ENCODE results near the gene ATRIP. TPM values are rescaled to one million over a fixed set of nuclear protein-coding genes. Genes with fewer than 3 reads are reported as not detected.

The ATRIP gene
- total and polyA plus RNA-seq, 8 donors, result 2.0 to 4.8 (median 3.0) TPM

DNA sequence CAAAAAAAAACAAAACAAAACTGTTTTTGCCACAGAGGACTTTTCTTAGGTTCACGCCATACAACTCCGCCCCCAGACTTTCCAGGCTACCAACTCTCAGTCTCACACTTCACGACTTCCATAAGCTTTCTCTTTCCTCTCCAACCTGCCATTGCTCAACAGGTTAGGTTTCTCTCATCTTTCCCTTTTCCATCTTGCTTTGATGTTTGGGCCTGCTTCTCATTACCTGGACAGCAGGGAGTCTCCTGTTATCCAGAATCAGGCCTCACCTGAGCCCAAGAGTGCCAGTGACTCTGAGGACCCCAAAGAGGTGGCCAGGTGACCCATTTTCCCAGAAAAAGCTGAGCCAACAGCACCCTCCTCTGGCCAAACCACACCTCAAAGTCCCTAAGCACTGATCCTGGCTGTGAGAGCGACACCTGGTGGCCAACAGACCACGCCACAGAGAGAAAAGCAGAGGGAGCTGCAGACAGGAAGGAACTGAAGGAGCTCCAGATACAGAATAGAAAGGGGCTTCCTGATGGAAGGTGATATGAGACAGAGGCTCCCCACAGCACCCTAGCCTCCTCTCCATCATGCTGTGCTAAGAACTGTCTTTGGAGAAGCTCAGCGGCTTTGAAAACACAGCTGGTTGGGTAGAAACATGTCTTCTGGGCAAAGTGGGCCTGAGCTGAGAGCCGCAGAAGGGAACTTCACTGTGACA, 10.6 kb upstream of the ATRIP start:
- TF ChIP-seq, protein P1, sequence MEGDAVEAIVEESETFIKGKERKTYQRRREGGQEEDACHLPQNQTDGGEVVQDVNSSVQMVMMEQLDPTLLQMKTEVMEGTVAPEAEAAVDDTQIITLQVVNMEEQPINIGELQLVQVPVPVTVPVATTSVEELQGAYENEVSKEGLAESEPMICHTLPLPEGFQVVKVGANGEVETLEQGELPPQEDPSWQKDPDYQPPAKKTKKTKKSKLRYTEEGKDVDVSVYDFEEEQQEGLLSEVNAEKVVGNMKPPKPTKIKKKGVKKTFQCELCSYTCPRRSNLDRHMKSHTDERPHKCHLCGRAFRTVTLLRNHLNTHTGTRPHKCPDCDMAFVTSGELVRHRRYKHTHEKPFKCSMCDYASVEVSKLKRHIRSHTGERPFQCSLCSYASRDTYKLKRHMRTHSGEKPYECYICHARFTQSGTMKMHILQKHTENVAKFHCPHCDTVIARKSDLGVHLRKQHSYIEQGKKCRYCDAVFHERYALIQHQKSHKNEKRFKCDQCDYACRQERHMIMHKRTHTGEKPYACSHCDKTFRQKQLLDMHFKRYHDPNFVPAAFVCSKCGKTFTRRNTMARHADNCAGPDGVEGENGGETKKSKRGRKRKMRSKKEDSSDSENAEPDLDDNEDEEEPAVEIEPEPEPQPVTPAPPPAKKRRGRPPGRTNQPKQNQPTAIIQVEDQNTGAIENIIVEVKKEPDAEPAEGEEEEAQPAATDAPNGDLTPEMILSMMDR (IDR thresholded peaks at IDR 0.05), result peak; percentile 84 to 98 (median 98)
- intact Hi-C loops (cut with DNase I), result loop anchor here (2.0 to 10.0 kb wide), 4 partner anchors 34 to 164 kb away; no protein-coding TSS in a partner anchor
- Histone ChIP-seq H3K27ac (no peak overlapping the region), H3K4me1 (peaks cover 3% of the 10 kb centered on the region in 3 donors), H3K4me3 (no peak overlapping the region), H3K36me3 (peaks cover 0 to 4% (median 0%) of the 10 kb centered on the region in 3 donors), H3K9me3 (no peaks in the 10 kb centered on the region), H3K27me3 (no peaks in the 10 kb centered on the region)
- ATAC-seq (peak; percentile 51 to 79 (median 72)), FAIRE-seq (no peak), DNase-seq (peak; percentile 77 to 90 (median 87))
- WGBS, 2 donors, result 34 to 35% methylated on average over 7 of the region's 7 CpGs

DNA sequence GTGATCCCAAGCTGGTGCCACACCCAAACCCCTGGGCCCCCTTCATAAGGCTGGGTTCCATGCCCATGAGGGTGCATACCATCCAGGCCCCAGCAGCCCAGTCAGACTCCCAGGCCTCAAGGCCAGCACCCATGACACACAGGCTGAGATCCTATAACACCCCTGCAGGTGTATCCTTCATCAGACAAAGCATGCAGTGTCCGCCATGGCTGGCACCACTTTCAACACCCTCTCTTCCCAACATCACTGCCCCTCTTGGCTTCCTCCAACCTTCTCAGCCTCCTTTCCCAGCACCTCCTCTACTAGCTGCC, 10.1 kb upstream of the ATRIP start:
- Histone ChIP-seq H3K27ac (no peak overlapping the region), H3K9me3 (no peaks in the 10 kb centered on the region), H3K4me3 (no peak overlapping the region), H3K27me3 (no peaks in the 10 kb centered on the region), H3K4me1 (peaks cover 5 to 6% (median 6%) of the 10 kb centered on the region in 3 donors), H3K36me3 (peaks cover 0 to 4% (median 0%) of the 10 kb centered on the region in 3 donors)
- no peak for FAIRE-seq
- TF ChIP-seq, protein P1 (IDR thresholded peaks at IDR 0.05), result no peak
- ATAC-seq, result no peak
- 0 to 18% methylated on average over 1 of the region's 1 CpG for WGBS, 2 donors
- intact Hi-C loops (cut with DNase I), result loop anchor here (2.0 to 10.0 kb wide), 4 partner anchors 34 to 164 kb away; no protein-coding TSS in a partner anchor
- peak in 1 of 6 donors; percentile 21 for DNase-seq

DNA sequence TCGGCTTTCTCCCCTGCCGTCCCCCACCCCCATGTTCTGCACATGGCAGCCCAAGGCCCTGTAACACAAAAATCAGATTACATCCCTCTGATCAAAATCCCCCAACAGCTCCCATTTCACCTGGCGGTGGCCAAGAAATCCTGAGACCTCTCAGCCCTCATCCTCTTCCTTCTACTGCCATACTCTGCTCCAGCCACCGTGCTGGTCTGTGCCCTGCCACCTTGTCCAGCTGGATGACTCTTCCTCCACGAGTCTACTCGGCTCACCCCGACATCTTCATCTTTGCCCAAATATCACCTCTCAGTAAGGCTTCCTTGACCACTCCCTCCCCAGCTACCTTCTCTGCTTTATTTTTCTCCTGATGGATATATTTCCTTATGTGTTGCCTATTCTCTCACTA, 9.7 kb upstream of the ATRIP start:
- Histone ChIP-seq H3K27ac (no peak overlapping the region), H3K36me3 (peaks cover 0 to 4% (median 0%) of the 10 kb centered on the region in 3 donors), H3K4me1 (peaks cover 8 to 11% (median 10%) of the 10 kb centered on the region in 3 donors), H3K4me3 (no peak overlapping the region), H3K9me3 (no peaks in the 10 kb centered on the region), H3K27me3 (no peaks in the 10 kb centered on the region)
- intact Hi-C loops (cut with DNase I), result loop anchor here (2.0 to 10.0 kb wide), 4 partner anchors 35 to 165 kb away; no protein-coding TSS in a partner anchor
- no peak for ATAC-seq
- TF ChIP-seq, protein P1 (IDR thresholded peaks at IDR 0.05), result no peak
- 70 to 78% methylated on average over 7 of the region's 7 CpGs for WGBS, 2 donors
- DNase-seq, result peak in 1 of 6 donors; percentile 11
- FAIRE-seq, result no peak

DNA sequence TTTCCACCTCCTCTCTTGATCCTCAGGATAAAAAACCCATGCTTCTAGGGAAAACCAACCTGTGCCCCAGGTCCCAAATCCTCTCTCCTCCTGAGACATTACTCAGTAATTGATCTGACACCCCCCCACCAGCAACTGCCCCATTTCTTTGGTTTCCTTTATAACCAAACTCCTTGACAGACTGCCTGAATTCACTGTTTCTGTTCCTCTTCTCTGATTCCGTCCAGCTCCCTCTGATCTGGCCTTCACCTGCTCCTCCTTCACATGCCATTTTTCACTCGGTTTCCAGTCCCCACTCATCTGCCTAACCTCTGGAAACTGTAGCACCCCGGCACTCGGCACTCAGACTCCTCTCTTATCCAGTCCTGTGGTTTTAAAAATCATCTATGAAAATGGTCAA, 8.7 kb upstream of the ATRIP start:
- H3K4me3 ChIP-seq, result no peak overlapping the region
- no peak overlapping the region for H3K27ac ChIP-seq
- H3K36me3 ChIP-seq, result peaks cover 0 to 1% (median 0%) of the 10 kb centered on the region in 3 donors
- intact Hi-C loops (cut with DNase I), result loop anchor here (2.0 to 10.0 kb wide), 4 partner anchors 36 to 166 kb away; no protein-coding TSS in a partner anchor
- DNase-seq (no peak), FAIRE-seq (no peak), ATAC-seq (no peak)
- H3K9me3 ChIP-seq, result no peaks in the 10 kb centered on the region
- TF ChIP-seq, protein P1 (IDR thresholded peaks at IDR 0.05), result no peak
- no peaks in the 10 kb centered on the region for H3K27me3 ChIP-seq
- 73 to 86% methylated on average over 4 of the region's 4 CpGs for WGBS, 2 donors
- peaks cover 8 to 13% (median 13%) of the 10 kb centered on the region in 3 donors for H3K4me1 ChIP-seq

Data from pancreas (tissue), 10 donors.